ENCODE data around the gene KLC1. TPM values are rescaled to one million over a fixed set of nuclear protein-coding genes. Genes with fewer than 3 reads are reported as not detected.

Gene KLC1
- total RNA-seq, 1 experiment from 2014 or later, result 121 TPM

DNA sequence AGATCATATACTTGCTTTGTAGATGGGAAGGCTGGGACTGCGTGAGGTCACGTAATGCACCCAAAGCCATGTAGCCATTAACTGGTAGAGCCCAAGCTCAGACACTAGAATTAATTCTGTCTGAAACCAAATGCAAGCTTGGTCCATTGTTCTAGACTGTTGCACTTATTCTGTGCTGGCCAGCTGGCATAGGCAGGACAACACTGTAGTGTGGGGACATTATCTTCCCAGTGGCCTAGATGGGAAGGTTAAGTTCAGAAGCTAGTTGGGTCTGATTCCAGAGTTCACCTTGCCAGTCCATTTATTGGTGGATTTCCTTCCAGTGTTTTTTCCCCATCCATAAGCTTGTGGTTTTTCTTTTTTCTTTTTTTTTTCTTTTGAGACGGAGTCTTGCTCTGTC is 39.1 kb downstream of the KLC1 start:
- H2AFZ ChIP-seq (ENCODE audit: low read depth, low read length, poor library complexity, severe bottlenecking), result no peak overlapping the region
- ATAC-seq, result no peak
- CTCF ChIA-PET, result no interaction called here
- H3K4me2 ChIP-seq (ENCODE audit: low read length), result no peak overlapping the region
- no peak overlapping the region for H3K9ac ChIP-seq (ENCODE audit: low read length)
- no peaks in the 10 kb centered on the region for H3K9me2 ChIP-seq (ENCODE audit: insufficient read depth)
- H3K4me1 ChIP-seq (ENCODE audit: control insufficient read depth in 1 of 2, insufficient read depth in 2 of 2, low read length in 2 of 2), result no peaks in the 10 kb centered on the region
- peaks cover 25 to 31% of the 10 kb centered on the region in 2 experiments for H3K36me3 ChIP-seq (ENCODE audit: control insufficient read depth in 1 of 2, insufficient read depth in 2 of 2, low read length in 2 of 2)
- TF ChIP-seq ELF1 (IDR thresholded peaks at IDR 0.05; ENCODE audit: borderline replicate concordance, low read depth) (no peak), POLR2A (IDR thresholded peaks at IDR 0.05; ENCODE audit: borderline replicate concordance, extremely low read depth, insufficient read depth, insufficient read length) (no peak), CEBPB (IDR thresholded peaks at IDR 0.05; ENCODE audit: low read depth) (no peak), RAD21 (IDR thresholded peaks at IDR 0.05; ENCODE audit: low read depth) (no peak), POLR2AphosphoS5 (IDR thresholded peaks at IDR 0.05; ENCODE audit: low read depth, low read length) (no peak), SRF (IDR thresholded peaks at IDR 0.05; ENCODE audit: low read depth) (no peak), ZNF274 (IDR thresholded peaks at IDR 0.05; ENCODE audit: low read depth, low read length) (no peak), EZH2 (IDR thresholded peaks at IDR 0.05) (no peak), TCF7L2 (IDR thresholded peaks at IDR 0.05; ENCODE audit: borderline replicate concordance, extremely low read depth, insufficient read depth, insufficient read length) (no peak), EGR1 (IDR thresholded peaks at IDR 0.05; ENCODE audit: low read depth) (no peak), ZFX (IDR thresholded peaks at IDR 0.05) (no peak), EZH2phosphoT487 (IDR thresholded peaks at IDR 0.05; ENCODE audit: borderline replicate concordance) (no peak), FOSL1 (IDR thresholded peaks at IDR 0.05; ENCODE audit: low read depth) (no peak), CBX3 (IDR thresholded peaks at IDR 0.05; ENCODE audit: low read depth) (no peak)
- TF ChIP-seq, protein P1, sequence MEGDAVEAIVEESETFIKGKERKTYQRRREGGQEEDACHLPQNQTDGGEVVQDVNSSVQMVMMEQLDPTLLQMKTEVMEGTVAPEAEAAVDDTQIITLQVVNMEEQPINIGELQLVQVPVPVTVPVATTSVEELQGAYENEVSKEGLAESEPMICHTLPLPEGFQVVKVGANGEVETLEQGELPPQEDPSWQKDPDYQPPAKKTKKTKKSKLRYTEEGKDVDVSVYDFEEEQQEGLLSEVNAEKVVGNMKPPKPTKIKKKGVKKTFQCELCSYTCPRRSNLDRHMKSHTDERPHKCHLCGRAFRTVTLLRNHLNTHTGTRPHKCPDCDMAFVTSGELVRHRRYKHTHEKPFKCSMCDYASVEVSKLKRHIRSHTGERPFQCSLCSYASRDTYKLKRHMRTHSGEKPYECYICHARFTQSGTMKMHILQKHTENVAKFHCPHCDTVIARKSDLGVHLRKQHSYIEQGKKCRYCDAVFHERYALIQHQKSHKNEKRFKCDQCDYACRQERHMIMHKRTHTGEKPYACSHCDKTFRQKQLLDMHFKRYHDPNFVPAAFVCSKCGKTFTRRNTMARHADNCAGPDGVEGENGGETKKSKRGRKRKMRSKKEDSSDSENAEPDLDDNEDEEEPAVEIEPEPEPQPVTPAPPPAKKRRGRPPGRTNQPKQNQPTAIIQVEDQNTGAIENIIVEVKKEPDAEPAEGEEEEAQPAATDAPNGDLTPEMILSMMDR (IDR thresholded peaks at IDR 0.05 in 2 of 3, conservative IDR thresholded peaks at IDR 0.05 in 1 of 3; ENCODE audit: borderline replicate concordance in 1 of 3, insufficient read depth in 1 of 3, low read depth in 2 of 3, low read length in 2 of 3), result no peak
- TF ChIP-seq, protein P2, sequence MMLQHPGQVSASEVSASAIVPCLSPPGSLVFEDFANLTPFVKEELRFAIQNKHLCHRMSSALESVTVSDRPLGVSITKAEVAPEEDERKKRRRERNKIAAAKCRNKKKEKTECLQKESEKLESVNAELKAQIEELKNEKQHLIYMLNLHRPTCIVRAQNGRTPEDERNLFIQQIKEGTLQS (IDR thresholded peaks at IDR 0.05), result no peak
- TF ChIP-seq, protein P3, sequence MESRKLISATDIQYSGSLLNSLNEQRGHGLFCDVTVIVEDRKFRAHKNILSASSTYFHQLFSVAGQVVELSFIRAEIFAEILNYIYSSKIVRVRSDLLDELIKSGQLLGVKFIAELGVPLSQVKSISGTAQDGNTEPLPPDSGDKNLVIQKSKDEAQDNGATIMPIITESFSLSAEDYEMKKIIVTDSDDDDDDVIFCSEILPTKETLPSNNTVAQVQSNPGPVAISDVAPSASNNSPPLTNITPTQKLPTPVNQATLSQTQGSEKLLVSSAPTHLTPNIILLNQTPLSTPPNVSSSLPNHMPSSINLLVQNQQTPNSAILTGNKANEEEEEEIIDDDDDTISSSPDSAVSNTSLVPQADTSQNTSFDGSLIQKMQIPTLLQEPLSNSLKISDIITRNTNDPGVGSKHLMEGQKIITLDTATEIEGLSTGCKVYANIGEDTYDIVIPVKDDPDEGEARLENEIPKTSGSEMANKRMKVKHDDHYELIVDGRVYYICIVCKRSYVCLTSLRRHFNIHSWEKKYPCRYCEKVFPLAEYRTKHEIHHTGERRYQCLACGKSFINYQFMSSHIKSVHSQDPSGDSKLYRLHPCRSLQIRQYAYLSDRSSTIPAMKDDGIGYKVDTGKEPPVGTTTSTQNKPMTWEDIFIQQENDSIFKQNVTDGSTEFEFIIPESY (IDR thresholded peaks at IDR 0.05; ENCODE audit: extremely low read depth, insufficient replicate concordance, low read length), result no peak
- TF ChIP-seq, protein P4, sequence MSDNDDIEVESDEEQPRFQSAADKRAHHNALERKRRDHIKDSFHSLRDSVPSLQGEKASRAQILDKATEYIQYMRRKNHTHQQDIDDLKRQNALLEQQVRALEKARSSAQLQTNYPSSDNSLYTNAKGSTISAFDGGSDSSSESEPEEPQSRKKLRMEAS (IDR thresholded peaks at IDR 0.05), result no peak
- no peaks in the 10 kb centered on the region for H4K20me1 ChIP-seq (ENCODE audit: insufficient read depth)
- H3K27ac ChIP-seq (ENCODE audit: low read depth, low read length), result no peak overlapping the region
- BruUV-seq (replicated peaks), result no TSS peak
- intact Hi-C loops (cut with micrococcal nuclease), result no loop called here
- RAD21 ChIA-PET (ENCODE audit: low non-redundant PET in 1 of 2, low total read pairs in 2 of 2, uncharacterized antibody in 2 of 2, unreplicated experiment in 2 of 2), result no interaction called here
- H3K79me2 ChIP-seq (ENCODE audit: insufficient read depth, low read length), result peaks cover 42% of the 10 kb centered on the region
- no peak for DNase-seq (ENCODE audit: low read depth, low spot score)
- no peaks in the 10 kb centered on the region for H3K9me3 ChIP-seq (ENCODE audit: control insufficient read depth in 1 of 2, insufficient read depth in 1 of 2, low read depth in 1 of 2, low read length in 2 of 2)
- no peak overlapping the region for H3K4me3 ChIP-seq (replicated peaks in 1 of 2; ENCODE audit: low read depth in 1 of 2, low read length in 2 of 2)
- H3K27me3 ChIP-seq (ENCODE audit: insufficient read depth, low read length), result no peaks in the 10 kb centered on the region
- POLR2A ChIA-PET, result no interaction called here

Data from HCT116 (cell line).